ENCODE results near the gene KIAA1217.

KIAA1217 gene

GRCh38 chr10:24551161-24551560 is 342.2 kb downstream of the KIAA1217 start:
- no peak for DNase-seq (ENCODE audit: low spot score)
- TF ChIP-seq CTCF (IDR thresholded peaks at IDR 0.05; ENCODE audit: borderline replicate concordance, control extremely low read depth, extremely low read depth, insufficient read depth, missing control alignments) = no peak
- in situ Hi-C loops (cut with MboI; ENCODE audit: low sequenced_read_pairs, unreplicated experiment) = no loop called here

GRCh38 chr10:24552346-24553016 is 343.5 kb downstream of the KIAA1217 start:
- TF ChIP-seq CTCF (IDR thresholded peaks at IDR 0.05; ENCODE audit: borderline replicate concordance, control extremely low read depth, extremely low read depth, insufficient read depth, missing control alignments) = no peak
- DNase-seq (ENCODE audit: low spot score) = peak; percentile 40
- in situ Hi-C loops (cut with MboI; ENCODE audit: low sequenced_read_pairs, unreplicated experiment) = no loop called here

GRCh38 chr10:24553051-24553612 is 344.2 kb downstream of the KIAA1217 start:
- no peak for TF ChIP-seq CTCF (IDR thresholded peaks at IDR 0.05; ENCODE audit: borderline replicate concordance, control extremely low read depth, extremely low read depth, insufficient read depth, missing control alignments)
- DNase-seq (ENCODE audit: low spot score) = no peak
- in situ Hi-C loops (cut with MboI; ENCODE audit: low sequenced_read_pairs, unreplicated experiment) = no loop called here

- no peak for DNase-seq (ENCODE audit: low spot score)
- in situ Hi-C loops (cut with MboI; ENCODE audit: low sequenced_read_pairs, unreplicated experiment) = no loop called here
- TF ChIP-seq CTCF (IDR thresholded peaks at IDR 0.05; ENCODE audit: borderline replicate concordance, control extremely low read depth, extremely low read depth, insufficient read depth, missing control alignments) = no peak
Measured at GRCh38 chr10:24554036-24554435, 345.1 kb downstream of the KIAA1217 start.

- DNase-seq (ENCODE audit: low spot score) = no peak
- TF ChIP-seq CTCF (IDR thresholded peaks at IDR 0.05; ENCODE audit: borderline replicate concordance, control extremely low read depth, extremely low read depth, insufficient read depth, missing control alignments) = no peak
- in situ Hi-C loops (cut with MboI; ENCODE audit: low sequenced_read_pairs, unreplicated experiment) = no loop called here
Measured at GRCh38 chr10:24556126-24556749, 347.3 kb downstream of the KIAA1217 start.

GRCh38 chr10:24556750-24557742 is 348.1 kb downstream of the KIAA1217 start:
- in situ Hi-C loops (cut with MboI; ENCODE audit: low sequenced_read_pairs, unreplicated experiment) = no loop called here
- peak; percentile 22 for TF ChIP-seq CTCF (IDR thresholded peaks at IDR 0.05; ENCODE audit: borderline replicate concordance, control extremely low read depth, extremely low read depth, insufficient read depth, missing control alignments)

More at GRCh38 chr10:24556750-24557742, 348.1 kb downstream of the KIAA1217 start:
- DNase-seq (ENCODE audit: low spot score) = peak; percentile 69
